Keratinocyte (primary cell): ENCODE measurements around the gene RPP25L.
A peak's percentile ranks its signal among the peaks of the same experiment; 100 is the strongest.

Experiments used
- CTCF ChIP-seq, 3 experiments: IDR thresholded peaks in 1 of 3; conservative IDR thresholded peaks in 1 of 3; optimal IDR thresholded peaks in 1 of 3; 2 replicates in 2 of 3; 3 replicates in 1 of 3; pipeline versions ENCODE3 to v1.5.1; 2011; ENCODE audit warnings: low read length in 3 of 3, mild to moderate bottlenecking in 3 of 3, moderate library complexity in 2 of 3, control low read depth in 1 of 3, inconsistent platforms in 1 of 3; ENCODE audit not compliant: insufficient read depth in 2 of 3; ENCODE audit errors: extremely low read depth in 1 of 3
- EZH2 ChIP-seq: IDR thresholded peaks from one replicate; pipeline ENCODE4 v1.6.1; 2012; ENCODE audit warnings: inconsistent platforms, mild to moderate bottlenecking, low read length, moderate library complexity

- TF ChIP-seq CTCF (optimal IDR thresholded peaks at IDR 0.05 in 1 of 3, IDR thresholded peaks at IDR 0.05 in 1 of 3, conservative IDR thresholded peaks at IDR 0.05 in 1 of 3; ENCODE audit: extremely low read depth in 1 of 3, insufficient read depth in 2 of 3, low read length in 3 of 3) (peak in 2 of 3 experiments; percentile 56 to 76), EZH2 (no peak)
Measured at GRCh38 chr9:34562135-34562745, 49.7 kb downstream of the RPP25L start.
